ENCODE results near the gene KRT5. TPM values are rescaled to one million over a fixed set of nuclear protein-coding genes. Genes with fewer than 3 reads are reported as not detected.

Gene KRT5
- total and polyA plus RNA-seq, 2 donors (not counting 1 experiment from before 2014, with no cell fraction given) = 0.82 TPM; not detected in 1

GRCh38 chr12:52464897-52465296 is 55.3 kb downstream of the KRT5 start:
- Histone ChIP-seq H3K27ac (ENCODE audit: insufficient read depth, low read length) (no peak overlapping the region), H3K79me2 (ENCODE audit: control insufficient read depth, insufficient read depth, low read length) (no peaks in the 10 kb centered on the region), H2AFZ (ENCODE audit: low read length) (no peak overlapping the region), H3K9ac (ENCODE audit: insufficient read depth, low read length) (no peak overlapping the region), H3K4me3 (replicated peaks in 1 of 4; ENCODE audit: control extremely low read depth in 1 of 4, insufficient read depth in 1 of 4, low read depth in 3 of 4, low read length in 4 of 4) (no peak overlapping the region), H3K9me3 (ENCODE audit: control insufficient read depth, insufficient read depth, low read depth, low read length) (no peaks in the 10 kb centered on the region), H3K36me3 (ENCODE audit: control insufficient read depth, insufficient read depth, low read length) (no peaks in the 10 kb centered on the region), H3K4me1 (ENCODE audit: control insufficient read depth, extremely low read depth, insufficient read depth, low read length) (no peaks in the 10 kb centered on the region), H3K4me2 (ENCODE audit: extremely low read depth, insufficient read depth, low read length) (no peak overlapping the region), H3K27me3 (ENCODE audit: control insufficient read depth, insufficient read depth, low read length) (no peaks in the 10 kb centered on the region), H4K20me1 (ENCODE audit: control insufficient read depth, extremely low read depth, insufficient read depth, low read length) (no peaks in the 10 kb centered on the region)
- TF ChIP-seq CTCF (conservative IDR thresholded peaks at IDR 0.05 in 1 of 2, IDR thresholded peaks at IDR 0.05 in 1 of 2; ENCODE audit: low read depth in 1 of 2, low read length in 2 of 2) = no peak
- no peak for TF ChIP-seq EZH2 (IDR thresholded peaks at IDR 0.05; ENCODE audit: low read length, missing control alignments)
- DNase-seq (ENCODE audit: low read depth in 2 of 2) = no peak

Other genes with a start within 250 kb of the KRT5 start
- 0.17 TPM in 1 of 2 replicates, not detected in the other for gene KRT86, start 245.7 kb downstream of the KRT5 start, total RNA-seq
- gene KRT86, start 245.7 kb downstream of the KRT5 start, polyA plus RNA-seq = 0.02 TPM in 1 of 2 replicates, not detected in the other
- not detected in 2 replicates for gene KRT81, start 228.9 kb downstream of the KRT5 start, total RNA-seq
- not detected in 2 replicates for gene KRT81, start 228.9 kb downstream of the KRT5 start, polyA plus RNA-seq
- gene KRT83, start 199.0 kb downstream of the KRT5 start, total RNA-seq = not detected in 2 replicates
- not detected in 2 replicates for gene KRT83, start 199.0 kb downstream of the KRT5 start, polyA plus RNA-seq
- not detected in 2 replicates for gene KRT85, start 152.9 kb downstream of the KRT5 start, total RNA-seq
- not detected in 2 replicates for gene KRT85, start 152.9 kb downstream of the KRT5 start, polyA plus RNA-seq
- not detected in 2 replicates for gene KRT84, start 134.7 kb downstream of the KRT5 start, total RNA-seq
- not detected in 2 replicates for gene KRT84, start 134.7 kb downstream of the KRT5 start, polyA plus RNA-seq
- not detected in 2 replicates for gene KRT82, start 114.1 kb downstream of the KRT5 start, total RNA-seq
- gene KRT82, start 114.1 kb downstream of the KRT5 start, polyA plus RNA-seq = not detected in 2 replicates
- not detected in 2 replicates for gene KRT75, start 86.0 kb downstream of the KRT5 start, total RNA-seq
- not detected in 2 replicates for gene KRT75, start 86.0 kb downstream of the KRT5 start, polyA plus RNA-seq
- not detected in 2 replicates for gene KRT6B, start 68.2 kb downstream of the KRT5 start, total RNA-seq
- 0.05 and 0.07 TPM in 2 replicates for gene KRT6B, start 68.2 kb downstream of the KRT5 start, polyA plus RNA-seq
- gene KRT6C, start 46.6 kb downstream of the KRT5 start, total RNA-seq = not detected in 2 replicates
- not detected in 2 replicates for gene KRT6C, start 46.6 kb downstream of the KRT5 start, polyA plus RNA-seq
- gene KRT6A, start 27.1 kb downstream of the KRT5 start, total RNA-seq = not detected in 2 replicates
- 0.32 and 41.1 TPM in 2 replicates for gene KRT6A, start 27.1 kb downstream of the KRT5 start, polyA plus RNA-seq
- not detected in 2 replicates for gene KRT71, start 32.8 kb upstream of the KRT5 start, total RNA-seq
- not detected in 2 replicates for gene KRT71, start 32.8 kb upstream of the KRT5 start, polyA plus RNA-seq
- not detected in 2 replicates for gene KRT74, start 53.4 kb upstream of the KRT5 start, total RNA-seq
- gene KRT74, start 53.4 kb upstream of the KRT5 start, polyA plus RNA-seq = not detected in 2 replicates
- not detected in 2 replicates for gene KRT72, start 81.1 kb upstream of the KRT5 start, total RNA-seq
- gene KRT72, start 81.1 kb upstream of the KRT5 start, polyA plus RNA-seq = not detected in 2 replicates
- not detected in 2 replicates for gene KRT73, start 98.2 kb upstream of the KRT5 start, total RNA-seq
- gene KRT73, start 98.2 kb upstream of the KRT5 start, polyA plus RNA-seq = not detected in 2 replicates
- gene KRT2, start 131.8 kb upstream of the KRT5 start, total RNA-seq = not detected in 2 replicates
- not detected in 2 replicates for gene KRT2, start 131.8 kb upstream of the KRT5 start, polyA plus RNA-seq
- not detected in 2 replicates for gene KRT1, start 160.0 kb upstream of the KRT5 start, total RNA-seq
- gene KRT1, start 160.0 kb upstream of the KRT5 start, polyA plus RNA-seq = not detected in 2 replicates
- not detected in 2 replicates for gene KRT77, start 183.1 kb upstream of the KRT5 start, total RNA-seq
- not detected in 2 replicates for gene KRT77, start 183.1 kb upstream of the KRT5 start, polyA plus RNA-seq